ENCODE results near the gene TOMM7.

- TF ChIP-seq POLR2A (IDR thresholded peaks at IDR 0.05; ENCODE audit: extremely low read depth, insufficient read length), result no peak
- TF ChIP-seq CTCF (IDR thresholded peaks at IDR 0.05; ENCODE audit: low read depth, low read length), result no peak
- TF ChIP-seq MYC (IDR thresholded peaks at IDR 0.05; ENCODE audit: low read depth, low read length), result no peak
- no peak for TF ChIP-seq MAX (IDR thresholded peaks at IDR 0.05; ENCODE audit: low read depth, low read length)
Measured at GRCh38 chr7:22814261-22815208, 8.1 kb downstream of the TOMM7 start.
